Brain microvascular endothelial cell (primary cell): ENCODE results near the gene PXK.

Experiments
- DNase-seq: peaks from one replicate; pipeline ENCODE4 v3.0.0-alpha.2; 2020
- H3K27ac ChIP-seq: fragments of 250-450 bp; sonication (Bioruptor Pico); 2 replicates; pipeline ENCODE4 v1.5.1; 2020; ENCODE audit warnings: mild to moderate bottlenecking, moderate library complexity
- H3K27me3 ChIP-seq: fragments of 250-450 bp; sonication (Bioruptor Pico); replicated peaks from 2 replicates; pipeline ENCODE4 v1.5.1; 2020; ENCODE audit warnings: mild to moderate bottlenecking
- H3K36me3 ChIP-seq: fragments of 250-450 bp; sonication (Bioruptor Pico); replicated peaks from 2 replicates; pipeline ENCODE4 v1.5.1; 2020; ENCODE audit warnings: mild to moderate bottlenecking
- H3K4me3 ChIP-seq: 2 replicates; pipeline ENCODE4 v1.5.1; 2011; ENCODE audit warnings: low read depth, mild to moderate bottlenecking, control low read depth, low read length, moderate library complexity
- in situ Hi-C: cut with HindIII; loops from 2 replicates; pipeline ENCODE4 v1.10.0; 2017; ENCODE audit warnings: low sequenced_read_pairs, low pct_ligation_motif_present
- TF ChIP-seq, protein P1 (sequence below): IDR thresholded peaks from 2 replicates; pipeline ENCODE4 v1.5.1; 2011; ENCODE audit warnings: low read depth, mild to moderate bottlenecking, moderate library complexity, low read length, control low read depth, inconsistent platforms; ENCODE audit errors: missing control alignments

Gene PXK

DNA sequence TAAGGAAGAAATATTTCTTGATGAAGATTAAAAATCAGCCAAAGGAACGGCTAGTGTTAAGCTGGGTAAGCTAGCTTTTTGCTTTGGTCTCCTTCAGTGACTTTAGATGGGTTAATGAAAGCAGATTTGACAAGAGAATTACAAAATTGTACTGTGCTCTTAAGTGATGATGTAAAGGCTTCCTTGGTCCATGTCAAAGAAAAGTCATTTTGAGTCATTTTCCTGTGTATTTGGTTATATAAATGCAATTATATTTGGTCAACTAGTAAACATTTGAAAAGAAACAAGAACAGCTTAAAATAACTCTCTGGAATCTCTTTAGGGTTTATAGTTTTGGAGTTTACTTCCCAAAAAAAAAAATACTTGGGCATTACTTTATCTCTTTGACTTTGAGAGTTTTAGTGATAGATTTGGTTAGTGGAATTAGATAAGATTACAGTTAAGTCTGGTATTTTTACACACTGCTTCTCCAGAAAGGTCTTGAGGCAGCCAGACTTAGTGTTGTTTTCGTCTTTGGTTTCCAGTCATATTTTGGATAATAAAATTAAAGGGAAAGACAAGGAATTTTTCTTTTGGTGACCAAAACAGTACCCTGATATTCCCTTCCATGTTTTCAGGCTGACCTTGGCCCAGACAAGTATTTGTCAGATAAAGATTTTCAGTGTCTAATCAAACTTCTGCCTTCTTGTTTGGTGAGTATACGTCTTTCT is 58.6 kb downstream of the PXK start:
- peaks cover 6% of the 10 kb centered on the region for H3K36me3 ChIP-seq
- H3K4me3 ChIP-seq = no peak overlapping the region
- H3K27ac ChIP-seq = peak overlapping the region; percentile 26
- no peaks in the 10 kb centered on the region for H3K27me3 ChIP-seq
- in situ Hi-C loops = no loop called here
- TF ChIP-seq, protein P1, sequence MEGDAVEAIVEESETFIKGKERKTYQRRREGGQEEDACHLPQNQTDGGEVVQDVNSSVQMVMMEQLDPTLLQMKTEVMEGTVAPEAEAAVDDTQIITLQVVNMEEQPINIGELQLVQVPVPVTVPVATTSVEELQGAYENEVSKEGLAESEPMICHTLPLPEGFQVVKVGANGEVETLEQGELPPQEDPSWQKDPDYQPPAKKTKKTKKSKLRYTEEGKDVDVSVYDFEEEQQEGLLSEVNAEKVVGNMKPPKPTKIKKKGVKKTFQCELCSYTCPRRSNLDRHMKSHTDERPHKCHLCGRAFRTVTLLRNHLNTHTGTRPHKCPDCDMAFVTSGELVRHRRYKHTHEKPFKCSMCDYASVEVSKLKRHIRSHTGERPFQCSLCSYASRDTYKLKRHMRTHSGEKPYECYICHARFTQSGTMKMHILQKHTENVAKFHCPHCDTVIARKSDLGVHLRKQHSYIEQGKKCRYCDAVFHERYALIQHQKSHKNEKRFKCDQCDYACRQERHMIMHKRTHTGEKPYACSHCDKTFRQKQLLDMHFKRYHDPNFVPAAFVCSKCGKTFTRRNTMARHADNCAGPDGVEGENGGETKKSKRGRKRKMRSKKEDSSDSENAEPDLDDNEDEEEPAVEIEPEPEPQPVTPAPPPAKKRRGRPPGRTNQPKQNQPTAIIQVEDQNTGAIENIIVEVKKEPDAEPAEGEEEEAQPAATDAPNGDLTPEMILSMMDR = no peak
- DNase-seq = no peak

DNA sequence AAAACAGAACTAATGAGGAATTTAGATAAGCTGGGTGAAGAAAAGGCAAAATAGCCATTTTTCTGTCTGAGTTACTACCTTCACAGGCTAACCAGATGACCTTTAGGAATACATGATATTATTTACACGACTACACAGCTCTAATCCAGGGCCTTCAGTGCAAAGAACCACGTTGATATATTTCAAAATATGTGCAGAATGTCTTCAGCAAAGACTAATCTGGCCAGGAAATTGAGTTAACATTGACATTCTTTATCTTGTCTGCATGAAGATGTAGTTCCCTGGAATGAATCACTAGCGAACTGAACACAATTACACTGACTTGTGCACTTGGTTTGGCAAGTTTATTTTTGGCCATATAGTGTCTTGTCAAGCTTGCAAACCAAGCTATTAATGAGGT is 59.5 kb downstream of the PXK start:
- Histone ChIP-seq H3K27me3 (no peaks in the 10 kb centered on the region), H3K27ac (peak overlapping the region; percentile 26), H3K36me3 (peaks cover 15% of the 10 kb centered on the region), H3K4me3 (no peak overlapping the region)
- TF ChIP-seq, protein P1 = no peak
- peak; percentile 14 for DNase-seq
- in situ Hi-C loops = no loop called here

DNA sequence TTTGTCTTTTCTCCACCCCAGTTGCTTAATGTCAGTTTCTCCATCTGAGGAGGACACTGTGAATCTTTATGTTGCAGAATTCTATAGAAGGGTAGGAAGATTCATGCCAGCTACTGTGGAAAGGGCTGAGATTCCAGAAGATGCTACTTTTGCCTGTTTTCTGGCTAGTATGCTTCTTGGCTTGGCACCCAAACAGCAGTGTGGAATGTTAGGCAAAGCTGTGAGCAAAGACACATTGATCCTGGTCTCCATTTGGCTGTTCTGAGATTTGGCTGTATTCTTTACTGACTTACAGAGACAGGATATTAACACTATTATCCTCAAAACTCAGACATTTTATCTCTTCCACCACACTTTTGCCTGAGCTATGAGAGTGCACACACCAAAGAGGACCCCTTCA is 61.6 kb downstream of the PXK start:
- in situ Hi-C loops = no loop called here
- Histone ChIP-seq H3K27ac (no peak overlapping the region), H3K4me3 (no peak overlapping the region), H3K27me3 (no peaks in the 10 kb centered on the region), H3K36me3 (peaks cover 19% of the 10 kb centered on the region)
- TF ChIP-seq, protein P1 = no peak
- no peak for DNase-seq

DNA sequence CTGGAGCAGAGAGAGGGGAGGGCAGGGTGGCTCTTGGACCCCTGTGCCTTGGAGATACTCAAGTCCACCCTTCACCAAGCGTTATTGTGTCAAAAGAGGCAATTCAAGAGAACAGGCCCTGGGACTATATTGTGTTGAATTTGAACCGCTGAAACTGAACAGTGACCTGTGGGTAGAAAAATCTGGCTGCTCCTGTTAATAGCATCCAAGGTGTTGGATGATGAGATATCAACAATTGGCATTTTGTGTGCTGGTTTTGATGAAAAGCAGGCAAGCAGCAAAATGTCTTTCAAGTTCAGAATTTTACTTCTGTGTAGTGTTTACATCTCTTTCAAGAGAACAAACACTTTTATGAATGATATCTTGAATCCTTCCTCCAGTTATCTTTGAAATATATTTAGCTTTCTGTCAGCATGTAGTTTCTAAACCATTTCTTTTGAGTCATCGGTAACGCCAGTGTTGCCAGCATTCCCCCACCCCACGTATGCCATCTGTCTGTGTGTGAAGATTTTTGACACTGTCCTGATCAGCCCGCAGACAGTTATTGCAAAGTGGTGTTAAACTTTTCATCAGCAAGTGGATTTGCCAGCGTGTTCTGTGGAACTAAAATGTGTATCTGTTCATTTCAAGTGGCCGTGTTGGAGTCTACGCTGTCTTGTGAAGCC is 66.1 kb downstream of the PXK start:
- Histone ChIP-seq H3K4me3 (no peak overlapping the region), H3K27me3 (no peaks in the 10 kb centered on the region), H3K36me3 (peaks cover 24% of the 10 kb centered on the region), H3K27ac (no peak overlapping the region)
- TF ChIP-seq, protein P1 = no peak
- DNase-seq = no peak
- in situ Hi-C loops = no loop called here

DNA sequence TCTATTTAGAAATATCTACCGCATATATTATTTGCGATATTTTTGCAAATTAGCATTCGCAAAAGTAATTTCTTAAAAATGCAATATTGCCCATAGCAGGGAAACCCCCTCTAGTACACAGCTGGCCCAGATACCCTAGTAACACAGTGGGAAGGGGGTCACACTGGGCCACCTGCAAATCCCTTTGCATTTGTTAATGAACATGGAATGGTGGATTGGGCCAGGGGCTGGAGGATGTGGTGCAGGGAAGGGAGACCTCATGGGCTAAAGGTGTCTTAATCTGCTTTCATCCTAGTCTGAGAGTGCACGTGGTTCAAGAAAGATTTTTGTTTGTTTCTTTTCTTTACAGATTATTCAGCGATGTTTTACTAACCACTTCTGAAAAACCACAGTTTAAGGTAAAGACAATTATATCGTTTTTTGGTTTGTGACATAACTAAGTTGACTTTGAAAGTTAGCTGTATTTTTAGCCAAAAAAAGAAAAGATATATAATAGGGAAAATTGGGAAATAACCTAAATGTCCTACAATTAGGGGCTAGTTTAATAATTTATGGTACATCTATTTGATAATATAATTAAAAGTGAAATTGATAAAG is 70.9 kb downstream of the PXK start:
- TF ChIP-seq, protein P1 = no peak
- Histone ChIP-seq H3K27ac (no peak overlapping the region), H3K4me3 (no peak overlapping the region), H3K36me3 (peaks cover 5% of the 10 kb centered on the region), H3K27me3 (no peaks in the 10 kb centered on the region)
- in situ Hi-C loops = no loop called here
- DNase-seq = no peak
